SK-N-SH (cell line): ENCODE results near the gene RBMS1. TPM values are rescaled to one million over a fixed set of nuclear protein-coding genes. Genes with fewer than 3 reads are reported as not detected.

Experiments used
- CTCF ChIA-PET: fragments of 300-600, 350-600 bp; formaldehyde crosslinking; extraction: SDS; loops from one replicate; lab custom pipeline; 2021; lab: Yijun Ruan, JAX
- POLR2A ChIA-PET: fragments of 350-600 bp; sonication (Branson Sonifier 250); formaldehyde crosslinking; extraction: SDS; loops from one replicate; lab custom pipeline; 2020; ENCODE audit warnings: antibody characterized with exemption, inconsistent platforms; lab: Yijun Ruan, JAX
- DNase-seq: peaks from one replicate; pipeline ENCODE4 v3.0.0; 2012
- H2AFZ ChIP-seq: fragments of 200-600 bp; sonication (generic); 2 replicates; pipeline ENCODE4 v1.8.1; 2016; ENCODE audit warnings: antibody characterized with exemption, mild to moderate bottlenecking, low read depth
- H3F3A ChIP-seq: fragments of 200-600 bp; sonication (generic); replicated peaks from 2 replicates; pipeline ENCODE3; 2016; ENCODE audit warnings: antibody characterized with exemption, mild to moderate bottlenecking; ENCODE audit not compliant: insufficient read depth
- H3K27ac ChIP-seq, 2 experiments: fragments of 200-500 bp in 1 of 2; fragments of 200-600 bp in 1 of 2; sonication (Bioruptor generic) in 1 of 2; sonication (generic), shearing (Covaris generic) in 1 of 2; 2 replicates each; pipeline versions ENCODE4 v1.5.1 to v1.6.1; 2014 to 2016; ENCODE audit warnings: low read depth in 2 of 2, inconsistent platforms in 1 of 2, low read length in 1 of 2, mild to moderate bottlenecking in 1 of 2, mixed read lengths in 1 of 2
- H3K27me3 ChIP-seq: fragments of 200-600 bp; sonication (generic), shearing (Covaris generic); 2 replicates; pipeline ENCODE4 v1.6.1; 2016; ENCODE audit warnings: mixed run types; ENCODE audit not compliant: insufficient read depth
- H3K36me3 ChIP-seq, 2 experiments: fragments of 200-500 bp in 1 of 2; fragments of 200-600 bp in 1 of 2; sonication (Bioruptor generic) in 1 of 2; sonication (generic) in 1 of 2; replicated peaks in 1 of 2; 2 replicates each; pipeline versions ENCODE3 to v1.5.1; 2014 to 2016; ENCODE audit warnings: low read length in 1 of 2, mild to moderate bottlenecking in 1 of 2; ENCODE audit not compliant: insufficient read depth in 2 of 2, control insufficient read depth in 1 of 2
- H3K4me1 ChIP-seq, 2 experiments: fragments of 200-500 bp in 1 of 2; fragments of 200-600 bp in 1 of 2; sonication (Bioruptor generic) in 1 of 2; sonication (generic), shearing (Covaris generic) in 1 of 2; 2 replicates each; pipeline versions ENCODE4 v1.5.1 to v1.6.1; 2014 to 2016; ENCODE audit warnings: low read depth in 1 of 2, low read length in 1 of 2, mixed run types in 1 of 2; ENCODE audit not compliant: insufficient read depth in 2 of 2, control insufficient read depth in 1 of 2
- H3K4me2 ChIP-seq: fragments of 200-600 bp; sonication (generic), shearing (Covaris generic); 2 replicates; pipeline ENCODE4 v1.6.1; 2017; ENCODE audit warnings: mixed run types
- H3K4me3 ChIP-seq, 2 experiments: fragments of 200-500 bp in 1 of 2; fragments of 200-600 bp in 1 of 2; sonication (Bioruptor generic) in 1 of 2; sonication (generic), shearing (Covaris generic) in 1 of 2; 2 replicates each; pipeline versions ENCODE4 v1.5.1 to v1.8.1; 2014 to 2016; ENCODE audit warnings: low read depth in 2 of 2, inconsistent platforms in 1 of 2, low read length in 1 of 2, mild to moderate bottlenecking in 1 of 2, mixed read lengths in 1 of 2, moderate library complexity in 1 of 2
- H3K79me2 ChIP-seq: fragments of 200-600 bp; sonication (generic); 2 replicates; pipeline ENCODE4 v1.8.1; 2017; ENCODE audit warnings: mild to moderate bottlenecking; ENCODE audit not compliant: insufficient read depth
- H3K9ac ChIP-seq: fragments of 200-600 bp; sonication (generic); 2 replicates; pipeline ENCODE4 v1.6.1; 2017; ENCODE audit warnings: mixed run types
- H3K9me2 ChIP-seq: fragments of 200-600 bp; sonication (generic); 2 replicates; pipeline ENCODE4 v1.6.1; 2017; ENCODE audit warnings: mixed run types
- H3K9me3 ChIP-seq: fragments of 200-600 bp; sonication (generic); 2 replicates; pipeline ENCODE4 v1.6.1; 2017; ENCODE audit warnings: mixed run types, mild to moderate bottlenecking, moderate library complexity
- H4K20me1 ChIP-seq: fragments of 200-600 bp; sonication (generic); 2 replicates; pipeline ENCODE4 v1.6.1; 2017; ENCODE audit warnings: mild to moderate bottlenecking, mixed run types; ENCODE audit not compliant: insufficient read depth
- FOXM1 ChIP-seq: IDR thresholded peaks from 2 replicates; pipeline ENCODE4 v1.4.0; 2012; ENCODE audit warnings: low read depth, mild to moderate bottlenecking
- MXI1 ChIP-seq: IDR thresholded peaks from 2 replicates; pipeline ENCODE4 v1.6.1; 2012; ENCODE audit warnings: mild to moderate bottlenecking, low read depth, low read length, improper control_type of control experiment
- RFX5 ChIP-seq: IDR thresholded peaks from 2 replicates; pipeline ENCODE4 v1.6.1; 2012; ENCODE audit warnings: mild to moderate bottlenecking, improper control_type of control experiment, low read length
- RXRA ChIP-seq: IDR thresholded peaks from 2 replicates; pipeline ENCODE4 v1.4.0; 2012; ENCODE audit warnings: low read depth, mild to moderate bottlenecking, borderline replicate concordance
- SIN3A ChIP-seq: IDR thresholded peaks from 2 replicates; pipeline ENCODE4 v1.6.1; 2012; ENCODE audit warnings: low read depth, mild to moderate bottlenecking, low read length, moderate library complexity, borderline replicate concordance
- SMC3 ChIP-seq: IDR thresholded peaks from 2 replicates; pipeline ENCODE4 v1.6.1; 2012; ENCODE audit warnings: low read depth, low read length, improper control_type of control experiment
- TCF12 ChIP-seq: IDR thresholded peaks from 2 replicates; pipeline ENCODE4 v1.4.0; 2012
- TEAD4 ChIP-seq: IDR thresholded peaks from 2 replicates; pipeline ENCODE4 v1.4.0; 2012; ENCODE audit warnings: mild to moderate bottlenecking, borderline replicate concordance; ENCODE audit not compliant: insufficient read depth
- YY1 ChIP-seq: IDR thresholded peaks from 2 replicates; pipeline ENCODE4 v1.4.0; 2012; ENCODE audit warnings: low read depth, mild to moderate bottlenecking
- WGBS: methylation state at CpG from one replicate; pipeline ENCODE4 v1.1.6; 2017; ENCODE audit warnings: low lambda C conversion rate; 5-methylcytosine and 5-hydroxymethylcytosine counted together
- polyA plus RNA-seq, 3 experiments: library from polyadenylated mRNA; depleted of rRNA; stranded (reverse); fragments of >200 nt; gene quantifications; 2 replicates each; pipeline ENCODE4 v1.2.3, GENCODE V29; 2012
- TF ChIP-seq, protein P1 (sequence below): IDR thresholded peaks from 2 replicates; pipeline ENCODE4; 2012
- TF ChIP-seq, protein P2 (sequence below): IDR thresholded peaks from 2 replicates; pipeline ENCODE4 v1.4.0; 2012; ENCODE audit warnings: low read depth, borderline replicate concordance

RBMS1 gene
- polyA plus RNA-seq, 1 of the 3 experiments (the other 2 are of a cell fraction): 56.5 TPM

GRCh38 chr2:160319700-160320099, 173.9 kb downstream of the RBMS1 start (continued):
- TF ChIP-seq TEAD4: no peak
- no peak for TF ChIP-seq YY1
- TF ChIP-seq SIN3A: no peak
- TF ChIP-seq RFX5: no peak
- no peak for TF ChIP-seq MXI1

DNA sequence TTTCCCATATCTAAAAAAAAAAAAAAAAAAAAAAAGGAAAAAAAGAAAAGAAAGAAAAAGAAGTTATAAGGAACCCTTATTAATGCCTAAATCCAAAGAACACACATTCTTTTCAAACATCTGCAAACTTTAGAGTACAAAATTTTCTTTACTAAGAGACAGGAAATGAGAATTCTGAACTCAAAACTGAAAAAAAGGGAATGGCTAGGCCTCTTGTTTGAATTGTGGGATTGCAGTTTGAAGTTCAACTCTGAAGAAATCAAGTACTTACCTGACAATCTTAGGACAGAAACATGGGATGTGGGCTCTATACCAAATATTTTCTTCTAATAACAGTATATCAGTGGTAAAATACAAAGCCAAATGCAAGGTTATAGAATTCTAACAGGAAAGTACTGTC, 175.4 kb downstream of the RBMS1 start:
- Histone ChIP-seq H3K9ac (no peak overlapping the region), H3K27ac (peak overlapping the region in 1 of 2 experiments; percentile 22; a peak in 2 of 4 replicates), H3K4me1 (peaks cover 5 to 28% of the 10 kb centered on the region in 2 experiments), H3K27me3 (no peaks in the 10 kb centered on the region), H2AFZ (no peak overlapping the region), H4K20me1 (peaks cover 19% of the 10 kb centered on the region), H3K9me3 (no peaks in the 10 kb centered on the region), H3K4me2 (no peak overlapping the region), H3K9me2 (no peaks in the 10 kb centered on the region), H3K79me2 (peaks cover 86% of the 10 kb centered on the region), H3F3A (peaks cover 25% of the 10 kb centered on the region), H3K4me3 (no peak overlapping the region), H3K36me3 (peaks cover 20 to 33% of the 10 kb centered on the region in 2 experiments)
- CTCF ChIA-PET: interaction anchor here (0.6 to 1.5 kb wide), 2 partner anchors 520 to 746 kb away, joined by 3 read pairs; no protein-coding TSS in a partner anchor
- POLR2A ChIA-PET: no interaction called here
- no peak for DNase-seq
- no peak for TF ChIP-seq TCF12
- no peak for TF ChIP-seq FOXM1
- no peak for TF ChIP-seq RXRA
- TF ChIP-seq MXI1: no peak
- TF ChIP-seq, all 33 proteins: peak for 0

DNA sequence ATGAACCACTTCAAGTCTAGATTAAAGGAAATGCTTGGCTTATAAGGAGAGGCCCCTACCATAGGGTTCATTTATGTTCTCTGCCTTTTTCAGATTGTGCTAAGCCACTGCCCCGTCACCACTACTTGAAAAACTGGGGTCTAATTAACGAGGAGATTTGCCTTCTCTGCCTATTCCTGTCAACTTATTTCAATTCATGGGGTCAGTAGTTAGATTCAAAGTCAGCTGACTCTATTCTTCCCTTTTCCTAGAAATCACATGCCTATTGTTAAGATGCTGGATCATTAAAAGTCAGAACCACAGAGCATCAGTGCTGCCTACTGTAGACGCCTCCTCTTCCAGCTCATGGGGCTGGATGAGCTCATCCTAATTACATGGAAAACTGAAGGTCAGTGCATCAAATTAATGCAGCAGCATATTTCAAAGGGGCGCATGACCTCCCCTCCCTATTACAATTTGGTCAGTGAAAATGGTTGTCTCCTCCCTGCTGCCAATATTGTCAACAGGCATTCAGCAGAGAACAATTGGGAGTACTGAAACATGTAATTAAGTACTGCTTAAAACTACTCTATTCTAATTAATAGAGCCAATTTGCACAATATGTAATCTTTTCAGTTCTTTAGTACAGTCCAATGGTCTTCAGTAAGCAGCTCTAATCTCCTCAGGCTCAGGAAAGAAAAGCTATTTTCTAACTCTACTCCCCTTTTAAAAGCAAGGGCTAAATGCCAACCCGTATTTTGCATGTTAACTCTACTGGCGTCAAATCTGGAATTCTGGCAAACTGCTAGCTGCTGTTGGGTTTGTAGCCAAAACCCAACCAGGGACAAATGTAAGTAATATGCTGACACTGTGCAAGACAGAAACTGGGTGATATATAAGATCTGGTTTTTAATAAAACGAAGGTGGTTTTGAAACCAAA, 176.2 kb downstream of the RBMS1 start:
- H3K4me2 ChIP-seq: no peak overlapping the region
- no peak overlapping the region for H3K9ac ChIP-seq
- WGBS: 93% methylated on average over 7 of the region's 7 CpGs
- H3K36me3 ChIP-seq: peaks cover 28 to 41% of the 10 kb centered on the region in 2 experiments
- peaks cover 9 to 28% of the 10 kb centered on the region in 2 experiments for H3K4me1 ChIP-seq
- no peaks in the 10 kb centered on the region for H3K9me3 ChIP-seq
- H3K27me3 ChIP-seq: no peaks in the 10 kb centered on the region
- H3K9me2 ChIP-seq: no peaks in the 10 kb centered on the region
- no peak for DNase-seq
- no peak overlapping the region for H3K4me3 ChIP-seq
- TF ChIP-seq, protein P1, sequence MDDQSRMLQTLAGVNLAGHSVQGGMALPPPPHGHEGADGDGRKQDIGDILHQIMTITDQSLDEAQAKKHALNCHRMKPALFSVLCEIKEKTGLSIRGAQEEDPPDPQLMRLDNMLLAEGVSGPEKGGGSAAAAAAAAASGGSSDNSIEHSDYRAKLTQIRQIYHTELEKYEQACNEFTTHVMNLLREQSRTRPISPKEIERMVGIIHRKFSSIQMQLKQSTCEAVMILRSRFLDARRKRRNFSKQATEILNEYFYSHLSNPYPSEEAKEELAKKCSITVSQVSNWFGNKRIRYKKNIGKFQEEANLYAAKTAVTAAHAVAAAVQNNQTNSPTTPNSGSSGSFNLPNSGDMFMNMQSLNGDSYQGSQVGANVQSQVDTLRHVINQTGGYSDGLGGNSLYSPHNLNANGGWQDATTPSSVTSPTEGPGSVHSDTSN: no peak
- TF ChIP-seq, protein P2, sequence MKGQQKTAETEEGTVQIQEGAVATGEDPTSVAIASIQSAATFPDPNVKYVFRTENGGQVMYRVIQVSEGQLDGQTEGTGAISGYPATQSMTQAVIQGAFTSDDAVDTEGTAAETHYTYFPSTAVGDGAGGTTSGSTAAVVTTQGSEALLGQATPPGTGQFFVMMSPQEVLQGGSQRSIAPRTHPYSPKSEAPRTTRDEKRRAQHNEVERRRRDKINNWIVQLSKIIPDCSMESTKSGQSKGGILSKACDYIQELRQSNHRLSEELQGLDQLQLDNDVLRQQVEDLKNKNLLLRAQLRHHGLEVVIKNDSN: no peak
- no peak for TF ChIP-seq SMC3
- H3F3A ChIP-seq: peaks cover 25% of the 10 kb centered on the region
- ChIA-PET CTCF (interaction anchor here (0.6 to 1.5 kb wide), 2 partner anchors 521 to 746 kb away, joined by 3 read pairs; no protein-coding TSS in a partner anchor), POLR2A (no interaction called here)
- H4K20me1 ChIP-seq: peaks cover 11% of the 10 kb centered on the region
- peaks cover 85% of the 10 kb centered on the region for H3K79me2 ChIP-seq
- 0 out of 4 replicates have a peak overlapping the region, but pooled peaks of 1 of the 2 experiments have one; percentile 55 for H3K27ac ChIP-seq
- no peak overlapping the region for H2AFZ ChIP-seq
